GM20000 (cell line): ENCODE data around the gene C1QTNF9B.

ENCODE experiments used
- DNase-seq: peaks from one replicate; pipeline ENCODE4 v3.0.0; 2012; ENCODE audit warnings: low spot score
- CTCF ChIP-seq: IDR thresholded peaks from 2 replicates; pipeline ENCODE4 v1.5.1; 2012; ENCODE audit warnings: mild to moderate bottlenecking, control low read depth; ENCODE audit errors: extremely low read depth, missing control alignments

C1QTNF9B gene

GRCh38 chr13:23844132-23844531, 53.2 kb downstream of the C1QTNF9B start:
- no peak for DNase-seq
- TF ChIP-seq CTCF = no peak

GRCh38 chr13:23843436-23843835, 53.9 kb downstream of the C1QTNF9B start:
- TF ChIP-seq CTCF = no peak
- no peak for DNase-seq

GRCh38 chr13:23842406-23842805, 54.9 kb downstream of the C1QTNF9B start:
- TF ChIP-seq CTCF = no peak
- DNase-seq = no peak
